MM.1S (cell line): Measurements from ENCODE around the gene CPVL.

ENCODE experiments used
- DNase-seq: peaks from one replicate; pipeline ENCODE4 v3.0.0-alpha.2; 2015
- H2AFZ ChIP-seq: fragments of 300-600 bp; sonication (generic); 2 replicates; pipeline ENCODE4 v1.6.0; 2016; ENCODE audit warnings: antibody characterized with exemption, low read length
- H3F3A ChIP-seq: fragments of 300-600 bp; sonication (generic); 2 replicates; pipeline ENCODE4 v1.6.1; 2016; ENCODE audit warnings: mild to moderate bottlenecking, antibody characterized with exemption, low read length, moderate library complexity, mixed read lengths; ENCODE audit not compliant: insufficient read depth
- H3K27ac ChIP-seq: fragments of 300-600 bp; sonication (generic); 2 replicates; pipeline ENCODE4 v1.5.1; 2016; ENCODE audit warnings: mild to moderate bottlenecking, low read length
- H3K27me3 ChIP-seq: fragments of 300-600 bp; sonication (generic); replicated peaks from 2 replicates; pipeline ENCODE4 v1.6.0; 2016; ENCODE audit warnings: low read length; ENCODE audit not compliant: insufficient read depth
- H3K36me3 ChIP-seq: fragments of 300-600 bp; sonication (generic); replicated peaks from 2 replicates; pipeline ENCODE4 v1.6.1; 2016; ENCODE audit warnings: mild to moderate bottlenecking, low read length, mixed read lengths; ENCODE audit not compliant: insufficient read depth
- H3K4me1 ChIP-seq: fragments of 300-600 bp; sonication (generic); 2 replicates; pipeline ENCODE4 v1.6.1; 2016; ENCODE audit warnings: low read length, mixed read lengths
- H3K4me2 ChIP-seq: fragments of 300-600 bp; sonication (generic); 2 replicates; pipeline ENCODE4 v1.6.0; 2016; ENCODE audit warnings: low read depth, low read length
- H3K4me3 ChIP-seq: fragments of 300-600 bp; sonication (generic); 2 replicates; pipeline ENCODE4 v1.5.1; 2016; ENCODE audit warnings: low read length, mixed read lengths
- H3K79me2 ChIP-seq: fragments of 300-600 bp; sonication (generic); 2 replicates; pipeline ENCODE4 v1.6.1; 2016; ENCODE audit warnings: mixed run types, low read length, mixed read lengths
- H3K9ac ChIP-seq: fragments of 300-600 bp; sonication (generic); 2 replicates; pipeline ENCODE4 v1.6.1; 2016; ENCODE audit warnings: low read length, mixed read lengths
- H3K9me2 ChIP-seq: fragments of 300-600 bp; sonication (generic); replicated peaks from 2 replicates; pipeline ENCODE4 v1.6.1; 2016; ENCODE audit warnings: mild to moderate bottlenecking, low read length, mixed read lengths; ENCODE audit not compliant: insufficient read depth
- H3K9me3 ChIP-seq: fragments of 300-600 bp; sonication (generic); replicated peaks from 2 replicates; pipeline ENCODE4 v1.6.1; 2016; ENCODE audit warnings: mild to moderate bottlenecking, low read length, mixed read lengths; ENCODE audit not compliant: insufficient read depth
- H4K20me1 ChIP-seq: fragments of 300-600 bp; sonication (generic); 2 replicates; pipeline ENCODE4 v1.6.1; 2016; ENCODE audit warnings: mild to moderate bottlenecking, low read length, moderate library complexity, mixed read lengths; ENCODE audit not compliant: insufficient read depth
- CTCF ChIP-seq: fragments of 300-600 bp; sonication (generic); IDR thresholded peaks from 2 replicates; pipeline ENCODE4 v1.5.1; 2016; ENCODE audit warnings: antibody characterized with exemption, low read length, mixed read lengths
- EZH2 ChIP-seq: fragments of 300-600 bp; sonication (generic); optimal IDR thresholded peaks from 2 replicates; pipeline ENCODE3; 2017; ENCODE audit warnings: low read depth, mild to moderate bottlenecking, antibody characterized with exemption, low read length, mixed read lengths
- EZH2phosphoT487 ChIP-seq: fragments of 300-600 bp; sonication (generic); IDR thresholded peaks from 2 replicates; pipeline ENCODE4 v1.6.1; 2018; ENCODE audit warnings: antibody characterized with exemption, low read length

CPVL gene

GRCh38 chr7:28979776-28980175 lies 166.6 kb downstream of the CPVL start:
- no peaks in the 10 kb centered on the region for H3K4me1 ChIP-seq
- no peaks in the 10 kb centered on the region for H3K79me2 ChIP-seq
- H3K27me3 ChIP-seq: no peaks in the 10 kb centered on the region
- H3K27ac ChIP-seq: no peak overlapping the region
- H3K9ac ChIP-seq: no peak overlapping the region
- no peak overlapping the region for H3K4me2 ChIP-seq
- no peaks in the 10 kb centered on the region for H3K9me2 ChIP-seq
- no peaks in the 10 kb centered on the region for H3K9me3 ChIP-seq
- no peaks in the 10 kb centered on the region for H4K20me1 ChIP-seq
- no peak for DNase-seq
- no peaks in the 10 kb centered on the region for H3F3A ChIP-seq
- H2AFZ ChIP-seq: no peak overlapping the region
- no peak overlapping the region for H3K4me3 ChIP-seq
- no peak for TF ChIP-seq EZH2
- no peak for TF ChIP-seq CTCF
- TF ChIP-seq EZH2phosphoT487: no peak
- H3K36me3 ChIP-seq: no peaks in the 10 kb centered on the region

- H3K27me3 ChIP-seq: no peaks in the 10 kb centered on the region
- no peaks in the 10 kb centered on the region for H3K9me2 ChIP-seq
- H3K27ac ChIP-seq: no peak overlapping the region
- TF ChIP-seq EZH2phosphoT487: no peak
- no peak overlapping the region for H3K9ac ChIP-seq
- H3K4me1 ChIP-seq: no peaks in the 10 kb centered on the region
- H3K79me2 ChIP-seq: no peaks in the 10 kb centered on the region
- H4K20me1 ChIP-seq: no peaks in the 10 kb centered on the region
- H3K4me2 ChIP-seq: no peak overlapping the region
- DNase-seq: no peak
- H2AFZ ChIP-seq: no peak overlapping the region
- H3K4me3 ChIP-seq: no peak overlapping the region
- no peaks in the 10 kb centered on the region for H3K9me3 ChIP-seq
- no peaks in the 10 kb centered on the region for H3F3A ChIP-seq
- H3K36me3 ChIP-seq: no peaks in the 10 kb centered on the region
Measured at GRCh38 chr7:28977881-28978280, 168.5 kb downstream of the CPVL start.

GRCh38 chr7:28976022-28976421 lies 170.3 kb downstream of the CPVL start:
- H3K27me3 ChIP-seq: no peaks in the 10 kb centered on the region
- TF ChIP-seq CTCF (no peak), EZH2 (no peak), EZH2phosphoT487 (no peak)
- no peak overlapping the region for H2AFZ ChIP-seq
- no peaks in the 10 kb centered on the region for H3K9me2 ChIP-seq
- H3K9ac ChIP-seq: no peak overlapping the region
- H3F3A ChIP-seq: no peaks in the 10 kb centered on the region
- H3K27ac ChIP-seq: no peak overlapping the region
- no peak overlapping the region for H3K4me3 ChIP-seq
- no peak for DNase-seq
- no peaks in the 10 kb centered on the region for H3K36me3 ChIP-seq
- H3K4me2 ChIP-seq: no peak overlapping the region
- H4K20me1 ChIP-seq: no peaks in the 10 kb centered on the region
- H3K4me1 ChIP-seq: no peaks in the 10 kb centered on the region
- no peaks in the 10 kb centered on the region for H3K79me2 ChIP-seq
- no peaks in the 10 kb centered on the region for H3K9me3 ChIP-seq

- no peak for DNase-seq
- Histone ChIP-seq H3K9me3 (no peaks in the 10 kb centered on the region), H3K27ac (no peak overlapping the region), H2AFZ (no peak overlapping the region), H3K27me3 (no peaks in the 10 kb centered on the region), H4K20me1 (no peaks in the 10 kb centered on the region), H3K9ac (no peak overlapping the region), H3K79me2 (no peaks in the 10 kb centered on the region), H3F3A (no peaks in the 10 kb centered on the region), H3K4me1 (no peaks in the 10 kb centered on the region), H3K4me3 (no peak overlapping the region), H3K9me2 (no peaks in the 10 kb centered on the region), H3K36me3 (no peaks in the 10 kb centered on the region), H3K4me2 (no peak overlapping the region)
- TF ChIP-seq CTCF: no peak
- no peak for TF ChIP-seq EZH2phosphoT487
- no peak for TF ChIP-seq EZH2
Measured at GRCh38 chr7:28973591-28973990, 172.7 kb downstream of the CPVL start.
